HEK293T (cell line): ENCODE data around the gene PAPPA2.
"Not testable (repeated sequence)": the region's sequence is repeated elsewhere in the genome, so short reads cannot be mapped to it uniquely, and the experiment has no call there.

Experiments used
- CTCF ChIA-PET: fragments of 350-600 bp; formaldehyde crosslinking; extraction: SDS; loops from one replicate; lab custom pipeline; 2021; ENCODE audit warnings: antibody characterized with exemption, inconsistent platforms; lab: Yijun Ruan, JAX
- POLR2A ChIA-PET: fragments of 350-600 bp; formaldehyde crosslinking; extraction: SDS; loops from one replicate; lab custom pipeline; 2020; ENCODE audit warnings: antibody characterized with exemption, inconsistent platforms; lab: Yijun Ruan, JAX
- DNase-seq: peaks from one replicate; pipeline ENCODE4 v3.0.0; 2012; ENCODE audit warnings: mixed read lengths; ENCODE audit errors: extremely low spot score
- ARNT ChIP-seq: fragments of 450-650 bp; IDR thresholded peaks from 2 replicates; pipeline ENCODE4 v1.6.1; 2017; ENCODE audit warnings: mild to moderate bottlenecking
- BHLHE40 ChIP-seq: fragments of 450-650 bp; IDR thresholded peaks from 2 replicates; pipeline ENCODE4 v1.6.1; 2016; ENCODE audit warnings: mild to moderate bottlenecking, moderate library complexity, borderline replicate concordance
- CTBP1 ChIP-seq: fragments of 450-650 bp; IDR thresholded peaks from 2 replicates; pipeline ENCODE4 v1.6.1; 2016; ENCODE audit warnings: borderline replicate concordance
- ELF4 ChIP-seq: fragments of 450-650 bp; IDR thresholded peaks from 2 replicates; pipeline ENCODE4 v1.6.1; 2017; ENCODE audit warnings: antibody characterized with exemption
- FOXA1 ChIP-seq: fragments of 450-650 bp; IDR thresholded peaks from 2 replicates; pipeline ENCODE4 v1.6.1; 2016; ENCODE audit warnings: mild to moderate bottlenecking
- FOXK2 ChIP-seq: fragments of 450-650 bp; IDR thresholded peaks from 2 replicates; pipeline ENCODE4 v1.6.1; 2016; ENCODE audit warnings: mild to moderate bottlenecking
- FOXM1 ChIP-seq: fragments of 450-650 bp; IDR thresholded peaks from 2 replicates; pipeline ENCODE4 v1.6.1; 2017; ENCODE audit warnings: mild to moderate bottlenecking, borderline replicate concordance
- HDGF ChIP-seq: fragments of 450-650 bp; IDR thresholded peaks from 2 replicates; pipeline ENCODE4 v1.6.1; 2017; ENCODE audit warnings: antibody characterized with exemption, borderline replicate concordance
- L3MBTL2 ChIP-seq: fragments of 450-650 bp; conservative IDR thresholded peaks from 2 replicates; pipeline ENCODE4 v1.6.1; 2016; ENCODE audit warnings: mild to moderate bottlenecking
- LEF1 ChIP-seq: fragments of 450-650 bp; IDR thresholded peaks from 2 replicates; pipeline ENCODE4 v1.6.1; 2017; ENCODE audit warnings: mild to moderate bottlenecking, borderline replicate concordance
- NFRKB ChIP-seq: fragments of 450-650 bp; IDR thresholded peaks from 2 replicates; pipeline ENCODE4 v1.6.1; 2016; ENCODE audit warnings: mild to moderate bottlenecking, moderate library complexity
- SP1 ChIP-seq: fragments of 450-650 bp; IDR thresholded peaks from 2 replicates; pipeline ENCODE4 v1.6.1; 2017
- SUZ12 ChIP-seq: fragments of 450-650 bp; IDR thresholded peaks from 2 replicates; pipeline ENCODE4 v1.6.1; 2016; ENCODE audit warnings: mild to moderate bottlenecking
- TARDBP ChIP-seq: fragments of 450-650 bp; IDR thresholded peaks from 2 replicates; pipeline ENCODE4 v1.6.1; 2016
- ZNF384 ChIP-seq: fragments of 450-650 bp; IDR thresholded peaks from 2 replicates; pipeline ENCODE4 v1.6.1; 2016
- TF ChIP-seq, protein P1 (sequence below): fragments of 450-650 bp; IDR thresholded peaks from 2 replicates; pipeline ENCODE4 v1.6.1; 2016

PAPPA2 gene

GRCh38 chr1:176445402-176445801 lies 17.6 kb upstream of the PAPPA2 start:
- no peak for TF ChIP-seq CTBP1
- CTCF ChIA-PET: interaction anchor here (0.7 kb wide), 1 partner anchor 10 kb away, joined by 3 read pairs; no protein-coding TSS in a partner anchor
- no peak for DNase-seq
- POLR2A ChIA-PET: no interaction called here

GRCh38 chr1:176448340-176448739 lies 14.6 kb upstream of the PAPPA2 start:
- POLR2A ChIA-PET: no interaction called here
- CTCF ChIA-PET: no interaction called here
- TF ChIP-seq NFRKB: no peak
- TF ChIP-seq, protein P1, sequence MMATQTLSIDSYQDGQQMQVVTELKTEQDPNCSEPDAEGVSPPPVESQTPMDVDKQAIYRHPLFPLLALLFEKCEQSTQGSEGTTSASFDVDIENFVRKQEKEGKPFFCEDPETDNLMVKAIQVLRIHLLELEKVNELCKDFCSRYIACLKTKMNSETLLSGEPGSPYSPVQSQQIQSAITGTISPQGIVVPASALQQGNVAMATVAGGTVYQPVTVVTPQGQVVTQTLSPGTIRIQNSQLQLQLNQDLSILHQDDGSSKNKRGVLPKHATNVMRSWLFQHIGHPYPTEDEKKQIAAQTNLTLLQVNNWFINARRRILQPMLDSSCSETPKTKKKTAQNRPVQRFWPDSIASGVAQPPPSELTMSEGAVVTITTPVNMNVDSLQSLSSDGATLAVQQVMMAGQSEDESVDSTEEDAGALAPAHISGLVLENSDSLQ: no peak
- no peak for TF ChIP-seq HDGF

DNA sequence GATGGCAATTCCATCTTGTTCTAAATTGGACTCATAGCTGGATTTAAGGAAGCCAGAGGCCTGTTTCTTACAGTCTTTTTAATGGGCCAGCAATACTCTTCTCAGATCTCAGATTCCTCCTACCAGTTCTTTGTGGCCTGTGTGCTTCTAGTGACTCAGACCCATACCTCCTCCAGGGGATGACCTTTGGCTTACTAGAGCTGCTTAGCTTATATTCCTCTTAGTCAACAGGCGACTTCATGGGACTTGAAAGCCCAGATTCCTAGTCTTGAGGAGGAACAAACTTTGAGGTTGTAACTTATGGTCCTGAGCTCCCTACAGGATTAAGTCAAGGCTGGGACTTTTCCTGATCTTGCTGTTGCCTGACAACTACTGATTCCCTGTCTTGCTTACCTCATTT lies 12.4 kb upstream of the PAPPA2 start:
- POLR2A ChIA-PET: no interaction called here
- no peak for DNase-seq
- CTCF ChIA-PET: no interaction called here
- TF ChIP-seq FOXK2 (no peak), FOXM1 (no peak), TARDBP (no peak), ARNT (no peak), CTBP1 (no peak), SUZ12 (no peak), NFRKB (no peak), HDGF (no peak), LEF1 (no peak), BHLHE40 (no peak), ELF4 (no peak), L3MBTL2 (no peak), ZNF384 (no peak), SP1 (no peak), FOXA1 (no peak)
- TF ChIP-seq, protein P1: no peak

More at GRCh38 chr1:176448340-176448739, 14.6 kb upstream of the PAPPA2 start:
- DNase-seq: no peak

DNA sequence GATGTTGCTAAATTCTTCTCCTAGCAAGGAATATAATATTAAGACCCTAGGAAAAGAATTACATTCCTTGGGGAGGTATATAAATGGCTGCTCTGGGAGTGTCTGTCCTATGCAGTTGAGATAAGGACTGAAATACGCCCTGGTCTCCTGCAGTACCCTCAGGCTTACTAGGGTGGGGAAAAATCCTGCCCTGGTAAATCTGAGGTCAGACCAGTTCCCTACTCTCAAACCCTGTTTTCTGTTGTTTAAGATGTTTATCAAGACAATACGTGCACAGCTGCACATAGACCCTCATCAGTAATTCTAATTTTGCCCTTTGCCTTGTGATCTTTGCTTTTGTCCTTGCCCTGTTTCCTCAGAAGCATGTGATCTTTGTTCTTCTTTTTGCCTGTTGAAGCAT lies 11.2 kb upstream of the PAPPA2 start:
- POLR2A ChIA-PET, DNase-seq, CTCF ChIA-PET: not testable (repeated sequence)

GRCh38 chr1:176456795-176457194 lies 6.2 kb upstream of the PAPPA2 start:
- TF ChIP-seq ELF4 (no peak), SUZ12 (no peak), FOXM1 (no peak), ARNT (no peak), FOXA1 (no peak), TARDBP (no peak), ZNF384 (no peak), SP1 (no peak), CTBP1 (no peak), L3MBTL2 (no peak), HDGF (no peak), LEF1 (no peak), FOXK2 (no peak)
- TF ChIP-seq, protein P1: no peak
- CTCF ChIA-PET: no interaction called here
- POLR2A ChIA-PET: no interaction called here
- no peak for DNase-seq

DNA sequence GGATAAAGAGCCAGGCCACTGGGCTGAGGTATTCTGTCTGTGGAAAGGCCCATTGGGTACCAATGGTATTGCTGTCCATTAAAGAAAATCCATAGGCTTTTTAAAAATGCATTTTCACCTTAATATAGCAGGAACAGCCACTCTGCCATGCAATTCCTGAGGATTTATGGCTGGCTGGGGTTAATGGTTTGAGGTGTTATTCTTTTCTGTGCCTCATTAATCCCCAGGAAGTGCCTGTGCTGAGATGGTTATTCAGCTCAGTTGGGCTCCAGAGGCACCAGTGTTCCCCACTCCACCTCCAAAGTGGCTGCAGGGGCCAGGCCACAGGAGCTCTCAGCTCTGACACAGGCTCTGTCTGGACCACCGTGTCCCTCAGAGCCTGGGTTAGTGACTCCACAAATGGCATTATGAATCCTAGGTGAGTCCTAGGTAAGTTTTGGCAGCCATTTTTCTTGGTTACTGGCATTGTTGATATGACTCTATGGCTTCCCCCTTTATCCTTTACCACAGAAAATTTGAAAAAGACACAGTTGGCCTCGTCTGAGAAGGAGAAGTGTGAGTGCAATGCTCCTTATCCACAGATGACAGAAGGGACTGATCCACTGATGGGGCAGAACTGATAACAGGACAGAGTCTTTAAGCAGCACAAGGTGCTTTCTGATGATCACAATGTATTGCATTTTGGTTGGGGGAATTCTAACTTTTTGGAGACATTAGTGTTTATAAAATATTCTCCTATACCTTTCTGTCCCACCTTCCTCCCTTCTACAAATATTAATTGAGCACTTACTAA lies 2.2 kb upstream of the PAPPA2 start:
- TF ChIP-seq CTBP1: no peak
- TF ChIP-seq SP1: no peak
- DNase-seq: no peak
- ChIA-PET CTCF (interaction anchor here (0.6 kb wide), 1 partner anchor 1545 kb away, joined by 3 read pairs; no protein-coding TSS in a partner anchor), POLR2A (no interaction called here)

- ChIA-PET CTCF (interaction anchor here (0.6 kb wide), 1 partner anchor 1544 kb away, joined by 3 read pairs; no protein-coding TSS in a partner anchor), POLR2A (no interaction called here)
- TF ChIP-seq HDGF: no peak
- TF ChIP-seq, protein P1: no peak
- TF ChIP-seq FOXA1: no peak
- no peak for TF ChIP-seq TARDBP
- TF ChIP-seq NFRKB: no peak
- TF ChIP-seq L3MBTL2: no peak
- no peak for TF ChIP-seq ELF4
- TF ChIP-seq LEF1: no peak
- DNase-seq: no peak
These were observed 1.4 kb upstream of the PAPPA2 start for GRCh38 chr1:176461576-176461975.
